IPS DF 6.9 (cell line): ENCODE measurements around the gene OR4K2.

ENCODE experiments used
- DNase-seq: peaks from one replicate; pipeline ENCODE4 v3.0.0-alpha.2; 2013; ENCODE audit warnings: low read depth, low spot score
- H3K27ac ChIP-seq: one replicate; pipeline ENCODE4 v1.5.1; 2013; ENCODE audit warnings: low read length, control low read depth
- H3K27me3 ChIP-seq: 2 replicates; pipeline ENCODE4 v1.6.1; 2013; ENCODE audit warnings: mild to moderate bottlenecking, low read length; ENCODE audit not compliant: control insufficient read depth, insufficient read depth
- H3K36me3 ChIP-seq: 2 replicates; pipeline ENCODE4 v1.6.1; 2013; ENCODE audit warnings: low read length; ENCODE audit not compliant: control insufficient read depth, insufficient read depth
- H3K4me1 ChIP-seq: 2 replicates; pipeline ENCODE4 v1.6.1; 2013; ENCODE audit warnings: low read length; ENCODE audit not compliant: control insufficient read depth, insufficient read depth
- H3K4me3 ChIP-seq: 2 replicates; pipeline ENCODE4 v1.5.1; 2013; ENCODE audit warnings: mild to moderate bottlenecking, low read length
- H3K9me3 ChIP-seq: 2 replicates; pipeline ENCODE4 v1.6.1; 2013; ENCODE audit warnings: low read length, inconsistent platforms; ENCODE audit not compliant: control insufficient read depth, insufficient read depth
- WGBS: extraction: QIAGEN DNeasy Blood & Tissue Kit; methylation state at CpG from one replicate; pipeline ENCODE4 v1.1.7; 2013; ENCODE audit warnings: mixed read lengths, missing lambda C conversion rate; ENCODE audit not compliant: insufficient read length, insufficient coverage; 5-methylcytosine and 5-hydroxymethylcytosine counted together

The OR4K2 gene

GRCh38 chr14:19900999-19901398, 26.1 kb downstream of the OR4K2 start:
- Histone ChIP-seq H3K4me1 (no peaks in the 10 kb centered on the region), H3K4me3 (no peak overlapping the region), H3K27ac (no peak overlapping the region), H3K9me3 (peaks cover 23% of the 10 kb centered on the region), H3K27me3 (no peaks in the 10 kb centered on the region), H3K36me3 (no peaks in the 10 kb centered on the region)
- no CpG with 5 or more reads among the region's 3 CpGs for WGBS
- DNase-seq: no peak

GRCh38 chr14:19902409-19902808, 27.5 kb downstream of the OR4K2 start:
- Histone ChIP-seq H3K27me3 (no peaks in the 10 kb centered on the region), H3K4me1 (no peaks in the 10 kb centered on the region), H3K27ac (no peak overlapping the region), H3K9me3 (peaks cover 23% of the 10 kb centered on the region), H3K4me3 (no peak overlapping the region), H3K36me3 (no peaks in the 10 kb centered on the region)
- DNase-seq: no peak
- WGBS: no CpG with 5 or more reads among the region's 4 CpGs

DNA sequence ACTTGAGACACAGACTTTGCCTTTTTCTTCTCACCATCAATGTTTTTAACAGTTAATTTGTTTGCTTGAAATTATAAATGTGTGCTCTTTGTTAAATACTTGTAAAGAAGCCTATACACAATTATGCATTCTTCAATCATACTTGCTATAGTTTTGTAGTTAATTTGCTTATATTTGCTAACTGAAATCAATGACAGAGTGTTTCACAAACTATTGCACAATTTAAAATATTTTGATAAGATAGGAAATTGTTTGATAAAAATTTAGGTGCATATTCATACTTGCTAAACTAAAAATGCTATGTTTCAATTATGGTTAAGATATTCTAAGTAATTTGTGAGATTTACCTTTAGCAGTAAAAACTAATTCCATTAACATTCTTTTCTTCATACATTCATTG, 31.7 kb downstream of the OR4K2 start:
- H3K27me3 ChIP-seq: no peaks in the 10 kb centered on the region
- H3K27ac ChIP-seq: no peak overlapping the region
- no peaks in the 10 kb centered on the region for H3K4me1 ChIP-seq
- DNase-seq: no peak
- H3K4me3 ChIP-seq: no peak overlapping the region
- H3K9me3 ChIP-seq: peaks cover 21% of the 10 kb centered on the region
- no peaks in the 10 kb centered on the region for H3K36me3 ChIP-seq

- Histone ChIP-seq H3K36me3 (no peaks in the 10 kb centered on the region), H3K27ac (no peak overlapping the region), H3K27me3 (no peaks in the 10 kb centered on the region), H3K4me3 (no peak overlapping the region), H3K4me1 (no peaks in the 10 kb centered on the region), H3K9me3 (peaks cover 18% of the 10 kb centered on the region)
- no peak for DNase-seq
- WGBS: no CpG with 5 or more reads among the region's 3 CpGs
Observed at GRCh38 chr14:19911114-19911513, 36.2 kb downstream of the OR4K2 start.

DNA sequence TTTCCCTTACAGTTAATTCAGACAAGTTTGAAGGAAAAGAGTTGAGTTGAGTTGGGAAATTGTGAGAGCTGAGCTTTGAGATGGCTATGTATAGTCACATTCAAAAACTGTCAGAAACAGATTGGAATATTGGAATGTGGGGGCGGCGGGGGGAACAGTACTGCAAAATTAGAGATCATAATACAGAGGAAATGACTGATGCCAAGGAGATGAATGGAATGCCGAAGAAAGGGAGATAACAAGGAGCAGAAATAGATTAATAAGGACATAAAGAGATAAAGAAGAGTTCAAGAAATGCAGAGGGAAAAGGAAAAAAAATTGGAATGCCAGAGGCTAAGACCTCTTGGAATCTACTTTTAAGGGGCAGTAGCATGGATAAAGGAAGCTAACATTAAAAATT, 42.3 kb downstream of the OR4K2 start:
- Histone ChIP-seq H3K27me3 (no peaks in the 10 kb centered on the region), H3K4me3 (no peak overlapping the region), H3K36me3 (no peaks in the 10 kb centered on the region), H3K9me3 (peaks cover 25% of the 10 kb centered on the region), H3K27ac (no peak overlapping the region), H3K4me1 (no peaks in the 10 kb centered on the region)
- WGBS: no CpG with 5 or more reads among the region's 3 CpGs
- DNase-seq: no peak

GRCh38 chr14:19917955-19918518, 43.1 kb downstream of the OR4K2 start:
- no peak for DNase-seq
- Histone ChIP-seq H3K4me1 (no peaks in the 10 kb centered on the region), H3K4me3 (no peak overlapping the region), H3K27ac (no peak overlapping the region), H3K9me3 (peaks cover 26% of the 10 kb centered on the region), H3K36me3 (no peaks in the 10 kb centered on the region), H3K27me3 (no peaks in the 10 kb centered on the region)
- no CpG with 5 or more reads among the region's 1 CpG for WGBS

- Histone ChIP-seq H3K4me1 (no peaks in the 10 kb centered on the region), H3K36me3 (no peaks in the 10 kb centered on the region), H3K27me3 (no peaks in the 10 kb centered on the region), H3K27ac (no peak overlapping the region), H3K4me3 (no peak overlapping the region), H3K9me3 (peaks cover 26% of the 10 kb centered on the region)
- WGBS: 100% methylated on average over 1 of the region's 4 CpGs
- DNase-seq: no peak
Observed at GRCh38 chr14:19918553-19919264, 43.8 kb downstream of the OR4K2 start.

DNA sequence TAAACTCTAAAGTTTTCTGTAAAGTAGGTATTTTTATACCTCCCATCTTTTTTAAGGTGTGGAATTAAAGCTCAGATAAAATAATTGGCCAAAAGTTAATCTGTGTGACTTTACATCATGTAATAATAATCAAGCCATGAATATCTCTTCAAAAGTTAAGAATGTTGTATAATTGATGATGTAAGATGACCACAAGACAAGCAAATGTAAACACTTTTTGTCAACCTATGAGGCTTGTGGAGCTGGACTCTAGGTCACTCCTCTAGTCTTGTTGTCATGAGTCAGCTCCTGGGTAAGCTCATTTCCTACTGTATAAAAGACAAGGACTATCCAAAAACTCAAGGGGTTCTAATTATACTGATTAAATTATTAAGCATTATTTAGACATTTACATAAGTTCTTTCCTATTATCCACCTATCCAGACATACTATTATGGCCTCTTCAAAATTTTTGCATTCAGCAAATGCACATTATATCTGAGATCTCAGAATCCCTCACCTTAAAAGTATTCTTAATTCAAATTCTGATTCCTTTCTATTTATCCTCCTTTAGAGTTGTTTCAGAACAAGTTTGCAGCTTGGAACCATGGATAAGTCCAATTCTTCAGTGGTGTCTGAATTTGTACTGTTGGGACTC, 45.2 kb downstream of the OR4K2 start, which contains the start of gene OR4K5:
Gene OR4K5 (plus strand): TSS at position 587 of the 637 bp plus-strand sequence. CDS start 0 bp downstream, at position 587.
- DNase-seq: no peak
- peaks cover 26% of the 10 kb centered on the region for H3K9me3 ChIP-seq
- H3K27me3 ChIP-seq: no peaks in the 10 kb centered on the region
- H3K4me1 ChIP-seq: no peaks in the 10 kb centered on the region
- no peaks in the 10 kb centered on the region for H3K36me3 ChIP-seq
- H3K27ac ChIP-seq: no peak within 1 kb of the TSS
- H3K4me3 ChIP-seq: no peak within 1 kb of the TSS

GRCh38 chr14:19930617-19931016, 55.7 kb downstream of the OR4K2 start, which contains the start of gene OR4K1:
TSS of gene OR4K1 (plus strand) at chr14:19930917. CDS start at chr14:19935667, 4,750 bp downstream.
- Histone ChIP-seq H3K27me3 (no peaks in the 10 kb centered on the region), H3K4me3 (no peak within 1 kb of the TSS), H3K27ac (no peak within 1 kb of the TSS), H3K9me3 (peaks cover 14% of the 10 kb centered on the region), H3K36me3 (no peaks in the 10 kb centered on the region), H3K4me1 (no peaks in the 10 kb centered on the region)
- no peak for DNase-seq
- WGBS: no CpG with 5 or more reads among the region's 3 CpGs
